Lower lobe of right lung (tissue), 2 donors: ENCODE data around the gene SBF2. TPM values are rescaled to one million over a fixed set of nuclear protein-coding genes. Genes with fewer than 3 reads are reported as not detected.

Experiments
- ATAC-seq, 2 donors: fragments of 200-7000 bp; cut with Tn5 transposase; one replicate each; pipeline ENCODE4 v1.9.1; 2020 to 2022; ENCODE audit warnings: mild to moderate bottlenecking in 2 of 2, moderate library complexity in 2 of 2
- DNase-seq: peaks from one replicate; pipeline ENCODE4 v3.0.0-alpha.2; 2020
- H3K27ac ChIP-seq: fragments of 200-600 bp; one replicate; pipeline ENCODE4 v1.8.0; 2022
- H3K27me3 ChIP-seq: fragments of 200-600 bp; one replicate; pipeline ENCODE4 v1.8.0; 2022; ENCODE audit warnings: low read depth
- H3K36me3 ChIP-seq: fragments of 200-600 bp; one replicate; pipeline ENCODE4 v1.8.0; 2022; ENCODE audit warnings: mild to moderate bottlenecking
- H3K4me1 ChIP-seq: fragments of 200-600 bp; one replicate; pipeline ENCODE4 v1.8.0; 2022
- H3K4me3 ChIP-seq: fragments of 200-600 bp; one replicate; pipeline ENCODE4 v1.8.0; 2022; ENCODE audit warnings: mild to moderate bottlenecking
- H3K9me3 ChIP-seq: fragments of 200-600 bp; one replicate; pipeline ENCODE4 v1.8.0; 2022
- intact Hi-C: fragments of 100-400 bp; cut with DNase I; formaldehyde crosslinking; loops from one replicate; pipeline ENCODE4 v1.11.0; 2022
- total RNA-seq: library from RNA; stranded (reverse); fragmentation: NEBNext Ultra II Directional; extraction: Animal tissue kit (Norgen Biotek cat#: 25700); gene quantifications from one replicate; pipeline ENCODE4 v1.2.1, GENCODE V29; 2021
- TF ChIP-seq, protein P1 (sequence below): fragments of 200-600 bp; IDR thresholded peaks from one replicate; pipeline ENCODE4 v1.8.0; 2022; ENCODE audit warnings: antibody characterized with exemption, mild to moderate bottlenecking
- donor health status: DM: no; HTN: yes; CAD: no; lungs with severe emphysema.

The SBF2 gene
- total RNA-seq, 1 donor from 2014 or later, result 41.3 TPM

DNA sequence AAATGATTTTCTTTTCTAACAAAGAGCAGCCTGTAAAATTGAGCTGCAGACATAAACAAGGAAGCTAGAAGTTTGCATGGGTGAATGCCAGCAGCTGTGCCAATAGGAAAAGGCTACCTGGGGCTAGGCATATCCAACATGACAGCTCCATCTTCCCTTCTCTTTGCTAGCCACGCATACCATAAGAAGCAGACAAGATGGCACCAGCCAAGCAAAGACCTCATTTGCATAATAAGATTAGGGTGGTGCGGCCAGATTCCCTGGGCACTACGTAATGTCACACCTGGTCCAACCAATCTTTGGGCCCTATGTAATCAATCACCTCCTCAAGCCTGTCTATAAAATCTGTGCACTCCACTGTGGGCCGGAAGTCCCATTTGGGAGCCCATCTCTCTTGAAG lies 521.8 kb downstream of the SBF2 start:
- intact Hi-C loops, result no loop called here
- TF ChIP-seq, protein P1, sequence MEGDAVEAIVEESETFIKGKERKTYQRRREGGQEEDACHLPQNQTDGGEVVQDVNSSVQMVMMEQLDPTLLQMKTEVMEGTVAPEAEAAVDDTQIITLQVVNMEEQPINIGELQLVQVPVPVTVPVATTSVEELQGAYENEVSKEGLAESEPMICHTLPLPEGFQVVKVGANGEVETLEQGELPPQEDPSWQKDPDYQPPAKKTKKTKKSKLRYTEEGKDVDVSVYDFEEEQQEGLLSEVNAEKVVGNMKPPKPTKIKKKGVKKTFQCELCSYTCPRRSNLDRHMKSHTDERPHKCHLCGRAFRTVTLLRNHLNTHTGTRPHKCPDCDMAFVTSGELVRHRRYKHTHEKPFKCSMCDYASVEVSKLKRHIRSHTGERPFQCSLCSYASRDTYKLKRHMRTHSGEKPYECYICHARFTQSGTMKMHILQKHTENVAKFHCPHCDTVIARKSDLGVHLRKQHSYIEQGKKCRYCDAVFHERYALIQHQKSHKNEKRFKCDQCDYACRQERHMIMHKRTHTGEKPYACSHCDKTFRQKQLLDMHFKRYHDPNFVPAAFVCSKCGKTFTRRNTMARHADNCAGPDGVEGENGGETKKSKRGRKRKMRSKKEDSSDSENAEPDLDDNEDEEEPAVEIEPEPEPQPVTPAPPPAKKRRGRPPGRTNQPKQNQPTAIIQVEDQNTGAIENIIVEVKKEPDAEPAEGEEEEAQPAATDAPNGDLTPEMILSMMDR, result no peak
- DNase-seq (no peak), ATAC-seq (no peak)
- H3K27me3 ChIP-seq, result no peaks in the 10 kb centered on the region
- H3K4me1 ChIP-seq, result no peaks in the 10 kb centered on the region
- no peaks in the 10 kb centered on the region for H3K36me3 ChIP-seq
- H3K9me3 ChIP-seq, result no peaks in the 10 kb centered on the region
- H3K27ac ChIP-seq, result no peak overlapping the region
- no peak overlapping the region for H3K4me3 ChIP-seq

DNA sequence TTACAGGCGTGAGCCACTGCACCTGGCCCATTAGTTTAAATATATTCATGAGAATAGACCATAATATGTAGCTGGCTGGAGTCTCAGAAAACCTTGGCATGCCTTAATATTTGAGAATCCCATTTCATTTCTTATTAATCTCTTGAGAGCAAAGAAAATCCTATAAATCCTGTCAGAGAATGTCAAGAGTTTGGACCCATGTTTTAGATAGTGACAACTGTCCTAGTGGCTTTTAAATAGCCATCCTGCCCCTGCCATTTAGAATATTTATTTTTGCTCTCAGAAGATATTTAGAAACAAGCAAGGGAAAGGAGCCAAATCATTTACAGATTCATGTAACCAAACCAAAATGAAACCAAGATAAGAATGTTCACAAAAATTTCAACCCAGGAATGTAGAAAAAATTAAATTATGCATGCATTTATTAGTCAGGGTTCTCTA lies 522.9 kb downstream of the SBF2 start:
- DNase-seq, result no peak

DNA sequence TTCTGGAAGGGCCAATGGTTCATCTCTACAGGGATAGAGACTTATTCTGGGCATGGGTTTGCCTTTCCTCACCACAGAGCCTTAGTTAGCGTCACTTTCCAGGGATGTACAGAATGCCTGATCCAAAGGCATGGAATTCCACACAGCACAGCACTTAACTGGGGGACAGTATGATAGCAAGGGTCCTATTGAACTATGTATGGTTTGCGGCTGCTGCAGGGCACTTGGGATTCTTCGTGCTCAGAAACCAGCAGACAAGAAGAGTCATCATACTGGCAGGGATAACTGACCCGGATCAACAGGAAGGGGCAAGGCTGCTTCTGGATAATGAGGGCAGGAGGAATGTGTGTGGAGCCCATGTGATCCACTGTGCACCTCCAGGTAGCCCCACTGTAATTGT lies 524.4 kb downstream of the SBF2 start:
- TF ChIP-seq, protein P1, result no peak
- no peaks in the 10 kb centered on the region for H3K9me3 ChIP-seq
- H3K4me3 ChIP-seq, result no peak overlapping the region
- no peak overlapping the region for H3K27ac ChIP-seq
- ATAC-seq (no peak), DNase-seq (no peak)
- intact Hi-C loops, result no loop called here
- no peaks in the 10 kb centered on the region for H3K4me1 ChIP-seq
- H3K36me3 ChIP-seq, result no peaks in the 10 kb centered on the region
- no peaks in the 10 kb centered on the region for H3K27me3 ChIP-seq

More for the DNA sequence above, 522.9 kb downstream of the SBF2 start:
- Histone ChIP-seq H3K9me3 (no peaks in the 10 kb centered on the region), H3K4me1 (no peaks in the 10 kb centered on the region), H3K4me3 (no peak overlapping the region), H3K27me3 (no peaks in the 10 kb centered on the region), H3K27ac (no peak overlapping the region), H3K36me3 (no peaks in the 10 kb centered on the region)
- ATAC-seq, result no peak
- intact Hi-C loops, result no loop called here
- TF ChIP-seq, protein P1, result no peak

DNA sequence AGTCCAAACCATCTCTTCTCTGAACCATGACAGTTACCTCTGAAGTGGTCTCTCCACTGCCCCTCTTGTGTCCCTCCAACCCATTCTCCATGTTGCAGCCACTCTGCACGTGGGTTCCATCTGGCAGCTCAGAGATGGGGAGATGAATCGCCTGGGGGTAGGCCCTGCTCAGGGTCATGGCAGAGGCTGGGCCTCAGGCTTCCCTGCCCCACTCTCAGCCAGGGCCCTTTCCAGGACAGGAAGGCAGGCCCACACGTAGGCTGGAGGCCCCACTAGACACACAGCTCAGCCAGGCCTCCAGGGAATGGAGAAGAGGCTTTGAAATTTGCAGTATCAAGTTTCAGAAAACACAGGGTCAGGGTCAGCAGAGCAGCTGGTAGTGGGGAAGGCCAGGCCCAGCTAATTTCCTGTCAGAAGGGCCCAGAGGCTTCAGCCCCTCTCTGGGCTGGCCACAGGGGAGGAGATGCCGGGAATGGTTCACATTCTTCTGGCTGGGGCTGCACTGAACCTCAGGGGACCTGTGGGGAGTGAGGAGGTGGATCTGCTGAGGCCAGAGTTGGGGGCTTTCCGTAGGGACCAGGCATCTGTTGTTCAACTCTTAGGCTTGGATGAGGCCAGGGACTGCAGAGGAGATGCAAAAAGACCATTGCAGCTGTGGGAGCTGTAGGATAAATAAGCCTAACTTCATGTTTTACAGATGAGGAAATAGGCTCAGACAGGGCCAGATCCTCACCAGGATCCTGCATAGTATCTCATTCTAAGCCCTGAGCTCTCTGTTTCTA lies 528.5 kb downstream of the SBF2 start:
- Histone ChIP-seq H3K36me3 (no peaks in the 10 kb centered on the region), H3K4me1 (peaks cover 2% of the 10 kb centered on the region), H3K9me3 (no peaks in the 10 kb centered on the region), H3K4me3 (no peak overlapping the region), H3K27me3 (no peaks in the 10 kb centered on the region), H3K27ac (peak overlapping the region; percentile 43)
- TF ChIP-seq, protein P1, result no peak
- intact Hi-C loops, result no loop called here
- DNase-seq (no peak), ATAC-seq (peak; percentile 21 to 55)

DNA sequence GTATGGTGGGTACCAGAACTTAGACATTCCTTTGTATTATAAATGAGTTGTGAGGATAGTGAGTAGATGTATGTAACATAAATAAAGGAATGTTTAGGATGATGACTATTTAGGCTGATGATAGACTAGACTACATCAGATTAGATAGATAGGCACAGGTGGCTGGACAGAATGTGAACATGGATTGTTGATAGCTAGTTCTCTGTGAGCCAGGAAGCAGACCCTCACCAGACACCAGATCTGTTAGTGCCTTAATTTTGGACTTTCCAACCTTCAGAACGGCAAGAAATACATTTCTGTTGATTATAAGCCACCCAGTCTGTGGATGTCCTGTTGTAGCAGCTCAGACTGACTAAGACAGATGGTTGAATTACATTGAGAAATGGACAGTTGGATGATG lies 530.7 kb downstream of the SBF2 start:
- no peak overlapping the region for H3K4me3 ChIP-seq
- H3K27ac ChIP-seq, result no peak overlapping the region
- H3K36me3 ChIP-seq, result no peaks in the 10 kb centered on the region
- no peak for DNase-seq
- TF ChIP-seq, protein P1, result no peak
- no peaks in the 10 kb centered on the region for H3K27me3 ChIP-seq
- intact Hi-C loops, result no loop called here
- no peaks in the 10 kb centered on the region for H3K9me3 ChIP-seq
- no peak for ATAC-seq
- H3K4me1 ChIP-seq, result peaks cover 20% of the 10 kb centered on the region
